Adrenal gland (tissue), 12 donors: ENCODE results near the gene ZFP92. TPM values are rescaled to one million over a fixed set of nuclear protein-coding genes. Genes with fewer than 3 reads are reported as not detected.

ENCODE experiments used
- DNase-seq, 7 donors: peaks; one replicate each; pipeline ENCODE4 v3.0.0-alpha.2; 2019 to 2020
- H3K27ac ChIP-seq, 5 donors: fragments of 200-600 bp; sonication (generic) in 4 of 5; 1 replicate in 3 of 5; 2 replicates in 2 of 5; pipeline versions ENCODE4 v1.5.1 to v1.8.0; 2016 to 2020; ENCODE audit warnings: mild to moderate bottlenecking in 1 of 5
- H3K27me3 ChIP-seq: fragments of 200-600 bp; 2 replicates; pipeline ENCODE4 v1.8.0; 2021
- H3K36me3 ChIP-seq, 2 donors: fragments of 200-600 bp; replicated peaks in 1 of 2; 1 replicate in 1 of 2; 2 replicates in 1 of 2; pipeline versions ENCODE4 v1.5.1 to v1.8.0; 2018 to 2022
- H3K4me1 ChIP-seq, 2 donors: fragments of 200-600 bp; replicated peaks in 1 of 2; 1 replicate in 1 of 2; 2 replicates in 1 of 2; pipeline versions ENCODE4 v1.5.1 to v1.8.0; 2018 to 2021
- H3K4me3 ChIP-seq, 4 donors: fragments of 200-600 bp; sonication (generic) in 3 of 4; one replicate each; pipeline ENCODE4 v1.5.1; 2016 to 2018
- H3K9me3 ChIP-seq, 3 donors: fragments of 200-600 bp; sonication (generic) in 1 of 3; replicated peaks in 1 of 3; 1 replicate in 2 of 3; 2 replicates in 1 of 3; pipeline versions ENCODE4 v1.5.1 to v1.8.0; 2016 to 2021
- POLR2A ChIP-seq, 2 donors: fragments of 450-650 bp; IDR thresholded peaks; one replicate each; pipeline ENCODE4 v1.6.1; 2017; ENCODE audit warnings: antibody characterized with exemption in 2 of 2, mild to moderate bottlenecking in 2 of 2, moderate library complexity in 1 of 2
- WGBS, 4 donors: extraction: QIAGEN DNeasy Blood & Tissue Kit in 2 of 4; methylation state at CpG; one replicate each; pipeline versions ENCODE4 v1.1.5 to v1.1.7; 2013 to 2017; 5-methylcytosine and 5-hydroxymethylcytosine counted together
- intact Hi-C, 2 donors: fragments of 100-400 bp; cut with DNase I; formaldehyde crosslinking; loops; one replicate each; pipeline versions ENCODE4 v1.14.1 to v1.15.0; 2022 to 2023
- polyA plus RNA-seq, 3 donors: library from polyadenylated mRNA; stranded (reverse); fragments of 200-250 nt in 2 of 3; fragments of 350-450 nt in 1 of 3; fragmentation: Illumina TruSeq in 1 of 3; extraction: RNeasy Lipid Tissue Mini Kit (QIAGEN cat#74804) in 1 of 3; gene quantifications; one replicate each; pipeline ENCODE4 v1.2.3, GENCODE V29; 2013 to 2014
- total RNA-seq, 9 donors: library from RNA; depleted of rRNA in 4 of 9; stranded (reverse); fragments of >200 nt in 4 of 9; fragments of 120-200 nt in 1 of 9; fragmentation: NEBNext Ultra II Directional in 1 of 9; extraction: Animal tissue kit (Norgen Biotek cat#: 25700) in 1 of 9; gene quantifications; one replicate each; pipeline versions ENCODE4 v1.1.0 to v1.2.4, GENCODE V29; 2013 to 2023
- TF ChIP-seq, protein P1 (sequence below), 6 experiments: fragments of 450-650 bp in 4 of 6; fragments of 200-600 bp in 2 of 6; sonication (generic) in 1 of 6; IDR thresholded peaks; 1 replicate in 5 of 6; 2 replicates in 1 of 6; pipeline versions ENCODE4 v1.5.1 to v1.8.0; 2016 to 2021; ENCODE audit warnings: antibody characterized with exemption in 6 of 6, mild to moderate bottlenecking in 2 of 6, moderate library complexity in 1 of 6
- donor health status: healthy with polysubstance abuse.
- donor health status: Bipolar disorder and iron deficiency.
- donor health status: DM: yes; HTN: yes; CAD: no.
- donor health status: DM: no; HTN: no; CAD: no.
- donor health status: DM: no; HTN: no; CAD: no.
- donor health status: DM: yes; HTN: yes; CAD: no.

Gene ZFP92
- total and polyA plus RNA-seq, 12 donors: 0.71 to 7.5 (median 4.0) TPM

DNA sequence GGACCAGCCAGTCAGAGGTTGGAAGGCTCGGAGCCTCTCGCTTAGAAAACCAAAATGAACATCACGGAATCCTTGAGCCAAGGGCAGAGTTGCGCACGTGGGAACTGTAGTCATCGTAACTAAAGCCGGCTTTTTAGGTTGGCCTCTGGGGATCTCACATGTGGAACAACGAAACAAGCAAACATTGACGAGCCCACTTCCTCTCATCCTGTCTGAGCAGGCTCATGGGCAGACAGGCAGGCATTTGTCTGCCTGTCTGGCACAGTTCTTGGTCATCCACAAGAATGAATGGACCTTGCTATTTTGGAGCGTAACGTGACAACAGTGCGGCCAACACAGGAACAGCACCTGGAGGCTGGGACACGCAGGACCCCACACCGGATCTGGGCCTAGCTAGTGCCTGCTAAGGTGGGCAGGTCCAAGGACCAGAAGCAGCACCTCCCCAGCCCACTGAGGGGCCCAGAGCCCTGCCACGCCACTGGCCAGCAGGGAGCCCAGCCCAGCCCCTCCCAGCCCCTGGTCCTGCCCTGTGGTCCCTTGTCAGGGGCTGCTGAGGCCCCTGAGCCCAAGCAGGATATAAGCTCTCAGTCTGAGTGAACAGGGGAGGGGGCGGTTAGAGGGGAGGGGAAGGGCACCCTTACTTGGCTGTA is 43.8 kb downstream of the ZFP92 start:
- no peaks in the 10 kb centered on the region for H3K27me3 ChIP-seq
- no peak for DNase-seq
- WGBS, 4 donors: 82 to 100% (median 92%) methylated on average over 2 to 16 of the region's 16 CpGs
- no peak for TF ChIP-seq POLR2A (IDR thresholded peaks at IDR 0.05)
- TF ChIP-seq, protein P1, sequence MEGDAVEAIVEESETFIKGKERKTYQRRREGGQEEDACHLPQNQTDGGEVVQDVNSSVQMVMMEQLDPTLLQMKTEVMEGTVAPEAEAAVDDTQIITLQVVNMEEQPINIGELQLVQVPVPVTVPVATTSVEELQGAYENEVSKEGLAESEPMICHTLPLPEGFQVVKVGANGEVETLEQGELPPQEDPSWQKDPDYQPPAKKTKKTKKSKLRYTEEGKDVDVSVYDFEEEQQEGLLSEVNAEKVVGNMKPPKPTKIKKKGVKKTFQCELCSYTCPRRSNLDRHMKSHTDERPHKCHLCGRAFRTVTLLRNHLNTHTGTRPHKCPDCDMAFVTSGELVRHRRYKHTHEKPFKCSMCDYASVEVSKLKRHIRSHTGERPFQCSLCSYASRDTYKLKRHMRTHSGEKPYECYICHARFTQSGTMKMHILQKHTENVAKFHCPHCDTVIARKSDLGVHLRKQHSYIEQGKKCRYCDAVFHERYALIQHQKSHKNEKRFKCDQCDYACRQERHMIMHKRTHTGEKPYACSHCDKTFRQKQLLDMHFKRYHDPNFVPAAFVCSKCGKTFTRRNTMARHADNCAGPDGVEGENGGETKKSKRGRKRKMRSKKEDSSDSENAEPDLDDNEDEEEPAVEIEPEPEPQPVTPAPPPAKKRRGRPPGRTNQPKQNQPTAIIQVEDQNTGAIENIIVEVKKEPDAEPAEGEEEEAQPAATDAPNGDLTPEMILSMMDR (IDR thresholded peaks at IDR 0.05): no peak
- no peak overlapping the region for H3K27ac ChIP-seq
- no peaks in the 10 kb centered on the region for H3K9me3 ChIP-seq
- H3K4me3 ChIP-seq: no peak overlapping the region
- H3K36me3 ChIP-seq: no peaks in the 10 kb centered on the region
- intact Hi-C loops: no loop called here
- no peaks in the 10 kb centered on the region for H3K4me1 ChIP-seq

DNA sequence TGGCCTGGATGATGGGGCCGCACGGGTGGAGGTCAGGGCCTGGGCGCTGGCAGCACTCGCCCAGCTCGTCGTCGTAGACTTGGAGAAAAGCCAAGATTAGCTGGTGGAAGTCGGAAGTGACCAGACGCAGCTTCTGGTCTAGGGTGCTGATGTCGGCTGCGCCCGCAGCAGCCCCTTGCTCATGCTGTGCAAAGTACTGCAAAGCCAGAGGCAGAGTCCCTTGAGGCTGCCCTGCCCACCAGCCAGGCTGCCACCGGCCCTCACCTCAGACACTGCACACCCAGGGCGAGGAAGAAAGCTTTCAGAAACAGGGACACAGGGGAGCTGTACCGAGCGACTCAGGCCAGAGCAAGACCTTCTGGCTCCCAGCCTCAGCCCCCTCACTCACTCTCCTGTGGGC is 44.3 kb downstream of the ZFP92 start:
- H3K4me1 ChIP-seq: no peaks in the 10 kb centered on the region
- intact Hi-C loops: no loop called here
- no peaks in the 10 kb centered on the region for H3K9me3 ChIP-seq
- TF ChIP-seq, protein P1 (IDR thresholded peaks at IDR 0.05): no peak
- no peak for TF ChIP-seq POLR2A (IDR thresholded peaks at IDR 0.05)
- WGBS, 4 donors: 81 to 89% (median 81%) methylated on average over 14 to 16 of the region's 16 CpGs; no CpG with 5 or more reads in 1 of the 4 donors
- H3K36me3 ChIP-seq: no peaks in the 10 kb centered on the region
- H3K27ac ChIP-seq: no peak overlapping the region
- no peak for DNase-seq
- H3K4me3 ChIP-seq: no peak overlapping the region
- no peaks in the 10 kb centered on the region for H3K27me3 ChIP-seq

DNA sequence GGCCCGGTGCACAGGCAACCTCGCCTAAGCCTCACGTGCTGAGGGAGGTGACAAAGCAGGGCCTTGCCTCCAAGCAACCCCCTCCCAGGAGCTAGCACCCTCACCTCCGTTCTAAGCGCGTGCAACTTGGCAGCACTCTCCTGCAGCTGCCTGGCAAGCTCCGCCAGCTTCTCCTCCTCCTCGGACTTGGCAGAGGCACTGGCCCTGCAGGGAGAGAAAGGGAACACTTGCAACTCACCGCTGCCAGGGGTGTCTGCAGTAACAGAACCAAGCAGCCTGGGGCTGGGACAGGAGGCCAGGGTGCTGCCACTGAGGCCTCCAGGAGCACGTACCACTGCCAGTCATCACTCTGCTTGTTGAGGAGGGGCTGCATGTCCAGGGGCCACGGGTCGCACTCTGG is 44.9 kb downstream of the ZFP92 start:
- intact Hi-C loops: no loop called here
- 80 to 94% (median 83%) methylated on average over 3 to 12 of the region's 12 CpGs; no CpG with 5 or more reads in 1 of the 4 donors for WGBS, 4 donors
- DNase-seq: no peak
- no peak overlapping the region for H3K27ac ChIP-seq
- H3K9me3 ChIP-seq: no peaks in the 10 kb centered on the region
- no peak for TF ChIP-seq POLR2A (IDR thresholded peaks at IDR 0.05)
- TF ChIP-seq, protein P1 (IDR thresholded peaks at IDR 0.05): no peak
- no peaks in the 10 kb centered on the region for H3K4me1 ChIP-seq
- H3K36me3 ChIP-seq: no peaks in the 10 kb centered on the region
- no peaks in the 10 kb centered on the region for H3K27me3 ChIP-seq
- H3K4me3 ChIP-seq: no peak overlapping the region

DNA sequence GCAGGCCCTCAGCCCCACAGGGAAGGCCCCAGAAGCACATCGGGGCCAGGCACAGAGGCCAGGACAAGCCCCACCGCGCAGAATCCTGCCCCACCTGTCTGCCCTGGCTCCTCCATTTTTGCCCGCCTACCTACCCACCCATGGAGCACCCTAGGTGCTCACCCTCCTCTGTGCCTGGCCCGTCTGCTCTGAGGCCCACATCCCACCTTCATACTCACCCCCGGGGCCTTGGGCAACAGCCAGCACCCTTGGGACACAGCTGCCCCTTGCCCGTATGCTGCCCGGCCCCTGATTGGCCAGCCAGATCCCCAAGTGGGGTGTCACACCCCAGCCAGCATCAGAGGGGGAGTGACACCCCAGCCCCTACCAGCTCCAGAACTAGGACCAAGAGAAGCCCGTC is 45.4 kb downstream of the ZFP92 start:
- H3K27me3 ChIP-seq: no peaks in the 10 kb centered on the region
- H3K9me3 ChIP-seq: no peaks in the 10 kb centered on the region
- no peaks in the 10 kb centered on the region for H3K36me3 ChIP-seq
- H3K4me3 ChIP-seq: no peak overlapping the region
- 77 to 93% (median 85%) methylated on average over 7 to 9 of the region's 9 CpGs for WGBS, 4 donors
- no peak for DNase-seq
- TF ChIP-seq, protein P1 (IDR thresholded peaks at IDR 0.05): no peak
- no peak overlapping the region for H3K27ac ChIP-seq
- intact Hi-C loops: no loop called here
- no peaks in the 10 kb centered on the region for H3K4me1 ChIP-seq
